Breast epithelium (tissue), 3 donors: Measurements from ENCODE around the gene GHRH.

Experiments used
- CTCF ChIP-seq, 3 donors: fragments of 450-650 bp; IDR thresholded peaks; one replicate each; pipeline ENCODE4 v1.5.1; 2016 to 2017; ENCODE audit warnings: antibody characterized with exemption in 3 of 3, mild to moderate bottlenecking in 3 of 3, moderate library complexity in 3 of 3
- POLR2A ChIP-seq: fragments of 450-650 bp; IDR thresholded peaks from one replicate; pipeline ENCODE4 v1.6.1; 2016; ENCODE audit warnings: antibody characterized with exemption, mild to moderate bottlenecking, moderate library complexity
- POLR2AphosphoS5 ChIP-seq, 3 donors: sonication (generic); formaldehyde crosslinking; IDR thresholded peaks; one replicate each; pipeline ENCODE4 v1.6.1; 2017; ENCODE audit warnings: antibody characterized with exemption in 3 of 3

DNA sequence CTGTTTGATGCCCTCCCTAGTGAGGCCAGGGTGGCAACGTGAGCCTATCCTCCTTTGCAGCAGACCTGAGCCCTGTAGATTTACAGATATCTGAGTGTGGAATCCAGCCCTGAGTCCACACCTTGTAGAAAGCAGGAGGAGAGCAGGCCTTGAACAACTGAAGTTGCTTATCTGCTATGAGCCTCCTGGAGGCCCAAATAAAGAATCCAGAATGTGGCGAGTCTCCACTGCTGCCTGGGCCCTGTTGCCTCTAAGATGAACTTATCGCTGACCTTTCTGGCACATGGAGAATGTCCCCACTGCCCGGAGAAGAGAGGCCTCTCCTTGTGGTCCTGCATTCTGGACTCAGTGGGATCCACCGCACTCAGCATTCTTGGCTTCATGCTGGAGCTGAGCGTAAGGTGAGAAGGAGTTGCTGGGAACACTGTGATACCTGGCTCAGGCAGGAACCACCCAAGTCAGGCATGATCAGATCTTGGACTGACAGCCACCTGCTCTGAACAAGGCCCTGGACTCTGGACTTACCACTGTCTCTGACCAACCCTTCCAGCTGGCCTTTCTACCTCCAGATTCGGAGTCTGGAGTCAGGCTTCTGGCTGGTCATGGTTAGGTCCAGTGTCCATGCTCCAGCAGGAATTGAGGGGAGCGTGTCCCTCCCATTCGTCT lies 22.0 kb upstream of the GHRH start:
- TF ChIP-seq CTCF (IDR thresholded peaks at IDR 0.05) (no peak), POLR2A (no peak), POLR2AphosphoS5 (IDR thresholded peaks at IDR 0.05) (no peak)
